DOHH2 (cell line): ENCODE data around the gene PTPRCAP.

Source experiments
- H3F3A ChIP-seq: fragments of 200-600 bp; sonication (generic), shearing (Covaris generic); 2 replicates; pipeline ENCODE4 v1.6.0; 2016; ENCODE audit warnings: antibody characterized with exemption, mild to moderate bottlenecking; ENCODE audit not compliant: control insufficient read depth, insufficient read depth
- H3K27ac ChIP-seq: fragments of 200-600 bp; sonication (generic); 2 replicates; pipeline ENCODE4 v1.5.1; 2014; ENCODE audit warnings: low read depth, mild to moderate bottlenecking, low read length, moderate library complexity
- H3K27me3 ChIP-seq: fragments of 200-600 bp; sonication (generic); 2 replicates; pipeline ENCODE4 v1.6.1; 2014; ENCODE audit warnings: mild to moderate bottlenecking, low read length, mixed read lengths; ENCODE audit not compliant: control insufficient read depth
- H3K36me3 ChIP-seq: fragments of 200-600 bp; sonication (generic); 2 replicates; pipeline ENCODE4 v1.6.1; 2014; ENCODE audit warnings: mild to moderate bottlenecking, low read length, moderate library complexity, mixed read lengths; ENCODE audit not compliant: control insufficient read depth
- H3K4me1 ChIP-seq: fragments of 200-600 bp; sonication (generic); 2 replicates; pipeline ENCODE4 v1.6.1; 2014; ENCODE audit warnings: mild to moderate bottlenecking, low read length, mixed read lengths; ENCODE audit not compliant: control insufficient read depth
- H3K4me2 ChIP-seq: fragments of 200-600 bp; sonication (generic); 2 replicates; pipeline ENCODE4 v1.6.0; 2014; ENCODE audit warnings: mild to moderate bottlenecking, low read length, moderate library complexity
- H3K4me3 ChIP-seq: fragments of 200-600 bp; sonication (generic); 2 replicates; pipeline ENCODE4 v1.5.1; 2014; ENCODE audit warnings: mild to moderate bottlenecking, low read length, mixed read lengths
- H3K79me2 ChIP-seq: fragments of 200-600 bp; sonication (generic); 2 replicates; pipeline ENCODE4 v1.6.1; 2014; ENCODE audit warnings: mild to moderate bottlenecking, low read length, mixed read lengths; ENCODE audit not compliant: control insufficient read depth
- H3K9me2 ChIP-seq: fragments of 200-600 bp; sonication (generic); replicated peaks from 2 replicates; pipeline ENCODE4 v1.6.1; 2014; ENCODE audit warnings: mild to moderate bottlenecking, low read length, mixed read lengths; ENCODE audit not compliant: control insufficient read depth
- H3K9me3 ChIP-seq: fragments of 200-600 bp; sonication (generic); 2 replicates; pipeline ENCODE4 v1.6.1; 2014; ENCODE audit warnings: antibody characterized with exemption, low read length, mixed read lengths; ENCODE audit not compliant: control insufficient read depth, insufficient read depth
- H4K20me1 ChIP-seq: fragments of 200-600 bp; sonication (generic); 2 replicates; pipeline ENCODE4 v1.6.0; 2014; ENCODE audit warnings: low read depth, mild to moderate bottlenecking, antibody characterized with exemption, low read length, moderate library complexity; ENCODE audit not compliant: control insufficient read depth, insufficient read depth
- CTCF ChIP-seq: fragments of 200-600 bp; sonication (generic); IDR thresholded peaks from one replicate; pipeline ENCODE4 v1.5.1; 2014; ENCODE audit warnings: antibody characterized with exemption, mild to moderate bottlenecking, low read depth, low read length; ENCODE audit not compliant: poor library complexity, severe bottlenecking
- EZH2phosphoT487 ChIP-seq: fragments of 200-600 bp; sonication (generic); IDR thresholded peaks from 2 replicates; pipeline ENCODE4 v1.6.1; 2017; ENCODE audit warnings: borderline replicate concordance, mild to moderate bottlenecking, antibody characterized with exemption, low read length, moderate library complexity, mixed read lengths

PTPRCAP gene

GRCh38 chr11:67431346-67432249, 5.9 kb downstream of the PTPRCAP start:
- H3K4me3 ChIP-seq = no peak overlapping the region
- H3K79me2 ChIP-seq = peaks cover 55% of the 10 kb centered on the region
- H3K36me3 ChIP-seq = peaks cover 68% of the 10 kb centered on the region
- TF ChIP-seq EZH2phosphoT487 (no peak), CTCF (no peak)
- H3K27ac ChIP-seq = no peak overlapping the region
- peaks cover 31% of the 10 kb centered on the region for H3F3A ChIP-seq
- no peak overlapping the region for H3K4me2 ChIP-seq
- no peaks in the 10 kb centered on the region for H3K9me2 ChIP-seq
- peaks cover 12% of the 10 kb centered on the region; the same call in 1 of the 2 replicates for H4K20me1 ChIP-seq
- no peaks in the 10 kb centered on the region for H3K27me3 ChIP-seq
- no peaks in the 10 kb centered on the region for H3K9me3 ChIP-seq
- H3K4me1 ChIP-seq = peaks cover 47% of the 10 kb centered on the region

- Histone ChIP-seq H3K9me2 (no peaks in the 10 kb centered on the region), H3K36me3 (peaks cover 49% of the 10 kb centered on the region), H3K9me3 (no peaks in the 10 kb centered on the region), H3F3A (peaks cover 14% of the 10 kb centered on the region), H3K4me2 (peak overlapping the region; percentile 73), H3K4me3 (peak overlapping the region; percentile 73), H3K27me3 (no peaks in the 10 kb centered on the region), H4K20me1 (no peaks in the 10 kb centered on the region), H3K4me1 (peaks cover 30% of the 10 kb centered on the region), H3K79me2 (peaks cover 37% of the 10 kb centered on the region), H3K27ac (no peak overlapping the region)
- TF ChIP-seq EZH2phosphoT487 = no peak
Observed at GRCh38 chr11:67429722-67430121, 7.8 kb downstream of the PTPRCAP start.

GRCh38 chr11:67429038-67429668, 8.3 kb downstream of the PTPRCAP start:
- Histone ChIP-seq H3K36me3 (peaks cover 44% of the 10 kb centered on the region), H3K27ac (no peak overlapping the region), H3K4me1 (peaks cover 25% of the 10 kb centered on the region), H3K9me2 (no peaks in the 10 kb centered on the region), H4K20me1 (no peaks in the 10 kb centered on the region), H3F3A (peaks cover 10% of the 10 kb centered on the region; the same call in 1 of the 2 replicates), H3K27me3 (no peaks in the 10 kb centered on the region), H3K79me2 (peaks cover 34% of the 10 kb centered on the region), H3K9me3 (no peaks in the 10 kb centered on the region), H3K4me3 (peak overlapping the region; percentile 73), H3K4me2 (peak overlapping the region; percentile 73)
- TF ChIP-seq CTCF = no peak
- no peak for TF ChIP-seq EZH2phosphoT487
